Measurements from ENCODE around the gene MFAP3. TPM values are rescaled to one million over a fixed set of nuclear protein-coding genes. Genes with fewer than 3 reads are reported as not detected.

MFAP3 gene
- total and polyA plus RNA-seq, 2 of the 13 experiments (the other 11 are each of a cell fraction or from before 2014, with no cell fraction given), result 12.1 to 28.3 TPM

GRCh38 chr5:154038707-154039457, at the start of gene MFAP3, which contains the start of gene FAM114A2 (continued):
- TF ChIP-seq ARID5B (CRISPR knock-in tag; IDR thresholded peaks at IDR 0.05), result peak; percentile 82
- TF ChIP-seq ZNF510 (CRISPR knock-in tag; IDR thresholded peaks at IDR 0.05; ENCODE audit: low read depth), result peak; percentile 92; the same call in 1 of the 2 replicates
- TF ChIP-seq MBD4 (IDR thresholded peaks at IDR 0.05; ENCODE audit: borderline replicate concordance, low read length), result no peak
- no peak for TF ChIP-seq ZNF296 (CRISPR knock-in tag; conservative IDR thresholded peaks at IDR 0.05)
- peak; percentile 44; the same call in 1 of the 2 replicates for TF ChIP-seq MIER2 (CRISPR knock-in tag; IDR thresholded peaks at IDR 0.05)
- TF ChIP-seq FIP1L1 (IDR thresholded peaks at IDR 0.05; ENCODE audit: borderline replicate concordance, insufficient read depth, low read depth, low read length), result no peak
- TF ChIP-seq CEBPB (IDR thresholded peaks at IDR 0.05; ENCODE audit: borderline replicate concordance, low read depth, low read length), result no peak
- no peak for TF ChIP-seq AGO1 (IDR thresholded peaks at IDR 0.05; ENCODE audit: low read depth, low read length, poor library complexity, severe bottlenecking)
- TF ChIP-seq ZNF558 (CRISPR knock-in tag; IDR thresholded peaks at IDR 0.05; ENCODE audit: borderline replicate concordance), result 0 out of 2 replicates have a peak, but pooled peaks have one; percentile 73
- TF ChIP-seq ZNF660 (CRISPR knock-in tag; IDR thresholded peaks at IDR 0.05; ENCODE audit: borderline replicate concordance, low read depth), result no peak
- no peak; the same call in 1 of the 2 replicates for TF ChIP-seq ARID2 (CRISPR knock-in tag; IDR thresholded peaks at IDR 0.05; ENCODE audit: borderline replicate concordance)
- TF ChIP-seq REXO4 (CRISPR knock-in tag; IDR thresholded peaks at IDR 0.05; ENCODE audit: borderline replicate concordance), result no peak
- peak; percentile 82 for TF ChIP-seq HIVEP1 (CRISPR knock-in tag; IDR thresholded peaks at IDR 0.05)
- no peak for TF ChIP-seq MLXIP (CRISPR knock-in tag; IDR thresholded peaks at IDR 0.05; ENCODE audit: borderline replicate concordance)
- TF ChIP-seq HBP1 (CRISPR knock-in tag; IDR thresholded peaks at IDR 0.05; ENCODE audit: low read depth), result peak; percentile 94
- no peak for TF ChIP-seq CENPBD1 (CRISPR knock-in tag; IDR thresholded peaks at IDR 0.05; ENCODE audit: borderline replicate concordance, low read depth)
- TF ChIP-seq HOXA3 (CRISPR knock-in tag; IDR thresholded peaks at IDR 0.05), result peak; percentile 96
- no peak for TF ChIP-seq KDM1A (CRISPR knock-in tag; IDR thresholded peaks at IDR 0.05)
- peak; percentile 84; the same call in 1 of the 2 replicates for TF ChIP-seq MYC (CRISPR knock-in tag; IDR thresholded peaks at IDR 0.05; ENCODE audit: borderline replicate concordance)
- TF ChIP-seq ZSCAN22 (CRISPR knock-in tag; IDR thresholded peaks at IDR 0.05), result peak; percentile 90
- TF ChIP-seq ZFP82 (CRISPR knock-in tag; IDR thresholded peaks at IDR 0.05; ENCODE audit: borderline replicate concordance), result no peak
